Astrocyte (in vitro differentiated cells and primary cell): Measurements from ENCODE around the gene SIX3. TPM values are rescaled to one million over a fixed set of nuclear protein-coding genes. Genes with fewer than 3 reads are reported as not detected.

ENCODE experiments used
- DNase-seq: peaks from one replicate; pipeline ENCODE4 v3.0.0-alpha.2; 2010; ENCODE audit warnings: low read depth
- FAIRE-seq: peaks from 2 replicates; lab custom pipeline; 2011; peaks lifted over from hg19 to GRCh38; lab: Jason Lieb, UNC
- H2AFZ ChIP-seq: 2 replicates; pipeline ENCODE4 v1.6.0; 2012; ENCODE audit warnings: low read depth, low read length, inconsistent platforms
- H3K27ac ChIP-seq: 2 replicates; pipeline ENCODE4 v1.5.1; 2011; ENCODE audit warnings: low read depth, low read length, inconsistent platforms
- H3K27me3 ChIP-seq: 2 replicates; pipeline ENCODE4 v1.6.0; 2011; ENCODE audit warnings: low read length, inconsistent platforms; ENCODE audit not compliant: insufficient read depth
- H3K36me3 ChIP-seq: 2 replicates; pipeline ENCODE4 v1.5.1; 2011; ENCODE audit warnings: low read length, inconsistent platforms; ENCODE audit not compliant: insufficient read depth
- H3K4me1 ChIP-seq: 2 replicates; pipeline ENCODE4 v1.5.1; 2011; ENCODE audit warnings: low read length, inconsistent platforms; ENCODE audit not compliant: insufficient read depth
- H3K4me2 ChIP-seq: 2 replicates; pipeline ENCODE4 v1.6.0; 2012; ENCODE audit warnings: low read length, inconsistent platforms
- H3K4me3 ChIP-seq: 2 replicates; pipeline ENCODE4 v1.5.1; 2011; ENCODE audit warnings: low read depth, mild to moderate bottlenecking, low read length, inconsistent platforms; ENCODE audit not compliant: insufficient read depth
- H3K79me2 ChIP-seq: 2 replicates; pipeline ENCODE4 v1.6.0; 2012; ENCODE audit warnings: mild to moderate bottlenecking, low read length, inconsistent platforms; ENCODE audit not compliant: insufficient read depth
- H3K9ac ChIP-seq: 2 replicates; pipeline ENCODE4 v1.6.0; 2012; ENCODE audit warnings: mild to moderate bottlenecking, low read length, inconsistent platforms
- H3K9me3 ChIP-seq: 2 replicates; pipeline ENCODE4 v1.5.1; 2012; ENCODE audit warnings: low read depth, mild to moderate bottlenecking, low read length, inconsistent platforms; ENCODE audit not compliant: insufficient read depth
- H4K20me1 ChIP-seq: 2 replicates; pipeline ENCODE4 v1.6.0; 2012; ENCODE audit warnings: low read length, inconsistent platforms; ENCODE audit not compliant: insufficient read depth
- H3K27ac Mint-ChIP-seq: one replicate; pipeline ENCODE4 v1.8.0; 2021; ENCODE audit warnings: mild to moderate bottlenecking, mixed read lengths; ENCODE audit not compliant: unreplicated experiment
- H3K27me3 Mint-ChIP-seq: one replicate; pipeline ENCODE4 v1.8.0; 2021; ENCODE audit warnings: low read depth, mixed read lengths; ENCODE audit not compliant: unreplicated experiment
- H3K36me3 Mint-ChIP-seq: one replicate; pipeline ENCODE4 v1.8.0; 2021; ENCODE audit warnings: low read depth, mixed read lengths; ENCODE audit not compliant: unreplicated experiment
- H3K4me1 Mint-ChIP-seq: one replicate; pipeline ENCODE4 v1.8.0; 2021; ENCODE audit warnings: low read depth, mixed read lengths; ENCODE audit not compliant: unreplicated experiment
- H3K4me3 Mint-ChIP-seq: one replicate; pipeline ENCODE4 v1.8.0; 2021; ENCODE audit warnings: mild to moderate bottlenecking, moderate library complexity, mixed read lengths; ENCODE audit not compliant: unreplicated experiment
- H3K9me3 Mint-ChIP-seq: one replicate; pipeline ENCODE4 v1.8.0; 2021; ENCODE audit warnings: mild to moderate bottlenecking, mixed read lengths; ENCODE audit not compliant: unreplicated experiment
- CTCF ChIP-seq: IDR thresholded peaks from 2 replicates; pipeline ENCODE4 v1.5.1; 2011; ENCODE audit warnings: low read depth, mild to moderate bottlenecking, inconsistent platforms, low read length, moderate library complexity; ENCODE audit not compliant: insufficient read depth
- EZH2 ChIP-seq: IDR thresholded peaks from 2 replicates; pipeline ENCODE4 v1.6.1; 2012; ENCODE audit warnings: mild to moderate bottlenecking, low read length, inconsistent platforms; ENCODE audit not compliant: insufficient read depth
- total RNA-seq: library from RNA; stranded (reverse); gene quantifications from 2 replicates; pipeline ENCODE4 v1.2.1, GENCODE V29; 2021

SIX3 gene
- total RNA-seq, 1 donor from 2014 or later = 1.7 TPM

GRCh38 chr2:44906972-44907371 is 34.5 kb upstream of the SIX3 start:
- no peaks in the 10 kb centered on the region for H3K9me3 ChIP-seq
- H3K4me2 ChIP-seq = no peak overlapping the region
- TF ChIP-seq EZH2 = no peak
- no peak for TF ChIP-seq CTCF
- Mint-ChIP-seq H3K4me1 (no peaks in the 10 kb centered on the region), H3K9me3 (peaks cover 17% of the 10 kb centered on the region), H3K4me3 (no peak overlapping the region), H3K36me3 (peaks cover 3% of the 10 kb centered on the region), H3K27me3 (peaks cover 11% of the 10 kb centered on the region), H3K27ac (no peak overlapping the region)
- DNase-seq = no peak
- no peaks in the 10 kb centered on the region for H3K27me3 ChIP-seq
- H3K36me3 ChIP-seq = no peaks in the 10 kb centered on the region
- no peak overlapping the region for H2AFZ ChIP-seq
- no peak overlapping the region for H3K27ac ChIP-seq
- no peaks in the 10 kb centered on the region for H3K79me2 ChIP-seq
- no peaks in the 10 kb centered on the region for H4K20me1 ChIP-seq
- H3K9ac ChIP-seq = no peak overlapping the region
- FAIRE-seq = no peak
- no peak overlapping the region for H3K4me3 ChIP-seq
- no peaks in the 10 kb centered on the region for H3K4me1 ChIP-seq

GRCh38 chr2:44909831-44910230 is 31.7 kb upstream of the SIX3 start:
- H3K4me2 ChIP-seq = no peak overlapping the region
- no peaks in the 10 kb centered on the region for H3K4me1 ChIP-seq
- H3K36me3 Mint-ChIP-seq = peaks cover 3% of the 10 kb centered on the region
- no peak for TF ChIP-seq EZH2
- no peak for TF ChIP-seq CTCF
- H3K9ac ChIP-seq = no peak overlapping the region
- H3K9me3 Mint-ChIP-seq = peaks cover 15% of the 10 kb centered on the region
- H3K9me3 ChIP-seq = no peaks in the 10 kb centered on the region
- DNase-seq = no peak
- H3K27me3 Mint-ChIP-seq = peaks cover 9% of the 10 kb centered on the region
- FAIRE-seq = no peak
- no peak overlapping the region for H3K4me3 Mint-ChIP-seq
- no peak overlapping the region for H3K27ac ChIP-seq
- no peaks in the 10 kb centered on the region for H3K27me3 ChIP-seq
- peaks cover 4% of the 10 kb centered on the region for H3K4me1 Mint-ChIP-seq
- no peak overlapping the region for H3K4me3 ChIP-seq
- no peaks in the 10 kb centered on the region for H4K20me1 ChIP-seq
- H3K79me2 ChIP-seq = no peaks in the 10 kb centered on the region
- no peak overlapping the region for H2AFZ ChIP-seq
- H3K36me3 ChIP-seq = no peaks in the 10 kb centered on the region
- H3K27ac Mint-ChIP-seq = no peak overlapping the region

- H3K4me1 ChIP-seq = no peaks in the 10 kb centered on the region
- H3K79me2 ChIP-seq = no peaks in the 10 kb centered on the region
- peaks cover 4% of the 10 kb centered on the region for H3K27me3 ChIP-seq
- FAIRE-seq = no peak
- H4K20me1 ChIP-seq = no peaks in the 10 kb centered on the region
- no peak overlapping the region for H3K9ac ChIP-seq
- H2AFZ ChIP-seq = no peak overlapping the region
- TF ChIP-seq EZH2 (no peak), CTCF (no peak)
- peak; percentile 39 for DNase-seq
- Mint-ChIP-seq H3K9me3 (peaks cover 10% of the 10 kb centered on the region), H3K4me1 (peaks cover 13% of the 10 kb centered on the region), H3K27ac (peak overlapping the region; percentile 53), H3K4me3 (no peak overlapping the region), H3K36me3 (peaks cover 3% of the 10 kb centered on the region), H3K27me3 (peaks cover 11% of the 10 kb centered on the region)
- H3K4me2 ChIP-seq = no peak overlapping the region
- H3K27ac ChIP-seq = no peak overlapping the region
- no peaks in the 10 kb centered on the region for H3K36me3 ChIP-seq
- no peak overlapping the region for H3K4me3 ChIP-seq
- no peaks in the 10 kb centered on the region for H3K9me3 ChIP-seq
These were observed 28.8 kb upstream of the SIX3 start for GRCh38 chr2:44912660-44913059.
